Effector memory CD4-positive, alpha-beta T cell (primary cell): ENCODE data around the gene TMEM63C.

Experiments used
- DNase-seq, 3 donors: peaks; one replicate each; pipeline ENCODE4 v3.0.0-alpha.2; 2020
- H3K27ac ChIP-seq: 2 replicates; pipeline ENCODE4 v1.7.0; 2013; ENCODE audit warnings: mild to moderate bottlenecking, low read length, moderate library complexity; ENCODE audit not compliant: insufficient read depth, poor library complexity, severe bottlenecking
- H3K27me3 ChIP-seq: replicated peaks from 2 replicates; pipeline ENCODE4 v1.7.0; 2013; ENCODE audit warnings: mild to moderate bottlenecking, low read length; ENCODE audit not compliant: insufficient read depth, control insufficient read depth, poor library complexity, severe bottlenecking
- H3K36me3 ChIP-seq: 2 replicates; pipeline ENCODE4 v1.7.0; 2013; ENCODE audit warnings: mild to moderate bottlenecking, low read length, moderate library complexity; ENCODE audit not compliant: control insufficient read depth, insufficient read depth
- H3K4me1 ChIP-seq: 2 replicates; pipeline ENCODE4 v1.7.0; 2013; ENCODE audit warnings: low read length, mild to moderate bottlenecking; ENCODE audit not compliant: control insufficient read depth, insufficient read depth, poor library complexity, severe bottlenecking
- H3K4me3 ChIP-seq: 2 replicates; pipeline ENCODE4 v1.7.0; 2013; ENCODE audit warnings: low read length, low read depth, mild to moderate bottlenecking; ENCODE audit not compliant: insufficient read depth, poor library complexity, severe bottlenecking
- H3K9me3 ChIP-seq: 2 replicates; pipeline ENCODE4 v1.7.0; 2013; ENCODE audit warnings: mild to moderate bottlenecking, low read length, moderate library complexity; ENCODE audit not compliant: control insufficient read depth

The TMEM63C gene

GRCh38 chr14:77264466-77265186, 83.0 kb downstream of the TMEM63C start:
- Histone ChIP-seq H3K36me3 (no peaks in the 10 kb centered on the region), H3K4me3 (no peak overlapping the region), H3K4me1 (no peaks in the 10 kb centered on the region), H3K9me3 (no peaks in the 10 kb centered on the region), H3K27me3 (no peaks in the 10 kb centered on the region), H3K27ac (no peak overlapping the region)
- no peak for DNase-seq

GRCh38 chr14:77265187-77265515, 83.6 kb downstream of the TMEM63C start:
- Histone ChIP-seq H3K27me3 (no peaks in the 10 kb centered on the region), H3K36me3 (no peaks in the 10 kb centered on the region), H3K4me1 (no peaks in the 10 kb centered on the region), H3K4me3 (no peak overlapping the region), H3K9me3 (no peaks in the 10 kb centered on the region), H3K27ac (no peak overlapping the region)
- no peak for DNase-seq

GRCh38 chr14:77265561-77266335, 84.2 kb downstream of the TMEM63C start:
- H3K4me1 ChIP-seq = no peaks in the 10 kb centered on the region
- no peaks in the 10 kb centered on the region for H3K36me3 ChIP-seq
- no peaks in the 10 kb centered on the region for H3K9me3 ChIP-seq
- H3K4me3 ChIP-seq = no peak overlapping the region
- H3K27me3 ChIP-seq = no peaks in the 10 kb centered on the region
- no peak for DNase-seq
- no peak overlapping the region for H3K27ac ChIP-seq

- Histone ChIP-seq H3K4me1 (no peaks in the 10 kb centered on the region), H3K9me3 (no peaks in the 10 kb centered on the region), H3K27ac (no peak overlapping the region), H3K4me3 (no peak overlapping the region), H3K36me3 (no peaks in the 10 kb centered on the region), H3K27me3 (no peaks in the 10 kb centered on the region)
- DNase-seq = no peak
Observed at GRCh38 chr14:77266336-77266735, 84.7 kb downstream of the TMEM63C start.

- Histone ChIP-seq H3K27ac (no peak overlapping the region), H3K36me3 (no peaks in the 10 kb centered on the region), H3K9me3 (no peaks in the 10 kb centered on the region), H3K27me3 (no peaks in the 10 kb centered on the region), H3K4me1 (no peaks in the 10 kb centered on the region), H3K4me3 (no peak overlapping the region)
- DNase-seq = no peak
Observed at GRCh38 chr14:77267937-77268699, 86.5 kb downstream of the TMEM63C start.

- Histone ChIP-seq H3K4me3 (no peak overlapping the region), H3K27ac (no peak overlapping the region), H3K9me3 (no peaks in the 10 kb centered on the region), H3K27me3 (no peaks in the 10 kb centered on the region), H3K36me3 (no peaks in the 10 kb centered on the region), H3K4me1 (no peaks in the 10 kb centered on the region)
- DNase-seq = no peak
Observed at GRCh38 chr14:77268989-77269600, 87.5 kb downstream of the TMEM63C start.

- H3K27ac ChIP-seq = no peak overlapping the region
- no peak for DNase-seq
- no peaks in the 10 kb centered on the region for H3K9me3 ChIP-seq
- H3K4me3 ChIP-seq = no peak overlapping the region
- H3K36me3 ChIP-seq = no peaks in the 10 kb centered on the region
- H3K4me1 ChIP-seq = no peaks in the 10 kb centered on the region
- H3K27me3 ChIP-seq = no peaks in the 10 kb centered on the region
Observed at GRCh38 chr14:77270361-77271112, 88.9 kb downstream of the TMEM63C start.

GRCh38 chr14:77271113-77271710, 89.6 kb downstream of the TMEM63C start, which contains the start of gene NGB:
Gene NGB (minus strand): TSS chr14:77271206. CDS start chr14:77270937, 269 bp downstream.
- no peak for DNase-seq
- no peaks in the 10 kb centered on the region for H3K36me3 ChIP-seq
- no peaks in the 10 kb centered on the region for H3K4me1 ChIP-seq
- no peaks in the 10 kb centered on the region for H3K9me3 ChIP-seq
- H3K27me3 ChIP-seq = no peaks in the 10 kb centered on the region
- no peak within 1 kb of the TSS for H3K27ac ChIP-seq
- no peak within 1 kb of the TSS for H3K4me3 ChIP-seq

GRCh38 chr14:77272261-77272660, 90.7 kb downstream of the TMEM63C start:
- no peaks in the 10 kb centered on the region for H3K9me3 ChIP-seq
- no peaks in the 10 kb centered on the region for H3K4me1 ChIP-seq
- no peak for DNase-seq
- H3K4me3 ChIP-seq = no peak overlapping the region
- H3K27ac ChIP-seq = no peak overlapping the region
- no peaks in the 10 kb centered on the region for H3K36me3 ChIP-seq
- no peaks in the 10 kb centered on the region for H3K27me3 ChIP-seq
